ENCODE measurements around the gene ATXN1.

- no peak for TF ChIP-seq EP300 (IDR thresholded peaks at IDR 0.05; ENCODE audit: borderline replicate concordance in 1 of 2, low read depth in 1 of 2, low read length in 1 of 2)
- TF ChIP-seq CTCF (IDR thresholded peaks at IDR 0.05): no peak
- TF ChIP-seq TAF1 (IDR thresholded peaks at IDR 0.05; ENCODE audit: borderline replicate concordance, low read depth, low read length): no peak
- no peak for TF ChIP-seq RXRA (IDR thresholded peaks at IDR 0.05; ENCODE audit: borderline replicate concordance, low read depth)
- no peak for TF ChIP-seq RFX5 (IDR thresholded peaks at IDR 0.05; ENCODE audit: low read length)
- TF ChIP-seq GABPA (IDR thresholded peaks at IDR 0.05; ENCODE audit: low read depth): no peak
- TF ChIP-seq IRF3 (IDR thresholded peaks at IDR 0.05; ENCODE audit: low read depth, low read length): no peak
- TF ChIP-seq USF2 (IDR thresholded peaks at IDR 0.05; ENCODE audit: borderline replicate concordance, low read depth, low read length): no peak
- TF ChIP-seq JUND (IDR thresholded peaks at IDR 0.05): no peak
- no peak for TF ChIP-seq ZBTB33 (IDR thresholded peaks at IDR 0.05; ENCODE audit: borderline replicate concordance, low read depth)
- no peak for TF ChIP-seq FOSL2 (IDR thresholded peaks at IDR 0.05; ENCODE audit: borderline replicate concordance, low read depth)
- TF ChIP-seq MAX (IDR thresholded peaks at IDR 0.05; ENCODE audit: low read depth): no peak
- no peak for TF ChIP-seq NRF1 (IDR thresholded peaks at IDR 0.05; ENCODE audit: low read depth, low read length)
- no peak for TF ChIP-seq POLR2AphosphoS5 (IDR thresholded peaks at IDR 0.05; ENCODE audit: low read depth, low read length)
Measured at GRCh38 chr6:16654701-16655100, 106.6 kb downstream of the ATXN1 start.

All from SK-N-SH (cell line).